IPS DF 6.9 (cell line): ENCODE results near the gene C18orf63.

Experiments
- DNase-seq: peaks from one replicate; pipeline ENCODE4 v3.0.0-alpha.2; 2013; ENCODE audit warnings: low read depth, low spot score
- H3K27ac ChIP-seq: one replicate; pipeline ENCODE4 v1.5.1; 2013; ENCODE audit warnings: low read length, control low read depth
- H3K27me3 ChIP-seq: 2 replicates; pipeline ENCODE4 v1.6.1; 2013; ENCODE audit warnings: mild to moderate bottlenecking, low read length; ENCODE audit not compliant: control insufficient read depth, insufficient read depth
- H3K36me3 ChIP-seq: 2 replicates; pipeline ENCODE4 v1.6.1; 2013; ENCODE audit warnings: low read length; ENCODE audit not compliant: control insufficient read depth, insufficient read depth
- H3K4me1 ChIP-seq: 2 replicates; pipeline ENCODE4 v1.6.1; 2013; ENCODE audit warnings: low read length; ENCODE audit not compliant: control insufficient read depth, insufficient read depth
- H3K4me3 ChIP-seq: 2 replicates; pipeline ENCODE4 v1.5.1; 2013; ENCODE audit warnings: mild to moderate bottlenecking, low read length
- H3K9me3 ChIP-seq: 2 replicates; pipeline ENCODE4 v1.6.1; 2013; ENCODE audit warnings: low read length, inconsistent platforms; ENCODE audit not compliant: control insufficient read depth, insufficient read depth
- WGBS: extraction: QIAGEN DNeasy Blood & Tissue Kit; methylation state at CpG from one replicate; pipeline ENCODE4 v1.1.7; 2013; ENCODE audit warnings: mixed read lengths, missing lambda C conversion rate; ENCODE audit not compliant: insufficient read length, insufficient coverage; 5-methylcytosine and 5-hydroxymethylcytosine counted together

C18orf63 gene

DNA sequence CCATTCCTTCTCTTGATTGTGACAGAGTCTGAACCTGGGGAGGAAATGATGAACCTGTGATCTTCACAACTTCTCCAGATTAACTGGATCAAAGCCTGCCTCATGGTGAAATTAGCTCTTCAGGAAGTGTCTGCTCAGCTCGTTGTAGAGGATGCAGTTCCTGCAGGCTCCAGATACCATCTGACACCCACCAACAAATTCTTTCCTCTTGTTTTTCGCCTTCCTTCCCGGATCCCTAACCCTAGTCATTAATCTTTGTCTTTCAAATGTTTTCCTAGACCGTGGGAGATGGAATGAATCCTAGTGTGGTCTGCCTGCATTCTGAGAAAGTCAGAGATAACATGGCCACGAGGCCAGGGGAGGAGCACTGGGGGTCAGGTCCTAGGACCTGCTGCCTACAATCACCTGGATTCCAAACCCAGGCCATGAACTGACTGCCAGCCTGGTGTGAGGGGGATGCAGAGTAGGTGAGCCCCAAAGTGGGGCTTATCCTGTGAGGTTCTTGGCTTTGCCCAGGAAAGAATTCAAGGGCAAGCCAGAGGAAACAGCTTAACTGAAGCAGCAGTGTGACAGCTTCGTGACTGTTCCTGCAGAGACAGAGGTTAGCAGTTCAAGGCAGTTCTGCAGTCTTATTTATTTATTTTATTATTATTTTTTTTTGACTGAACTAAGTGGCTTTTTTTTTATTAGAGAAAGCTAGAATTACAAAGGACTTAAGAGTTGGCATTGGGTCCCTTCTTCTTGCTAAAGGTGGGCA is 73.7 kb downstream of the C18orf63 start:
- no peaks in the 10 kb centered on the region for H3K36me3 ChIP-seq
- no peaks in the 10 kb centered on the region for H3K4me1 ChIP-seq
- H3K27me3 ChIP-seq: no peaks in the 10 kb centered on the region
- H3K27ac ChIP-seq: no peak overlapping the region
- WGBS: no CpG with 5 or more reads among the region's 6 CpGs
- no peak for DNase-seq
- H3K9me3 ChIP-seq: no peaks in the 10 kb centered on the region
- no peak overlapping the region for H3K4me3 ChIP-seq

DNA sequence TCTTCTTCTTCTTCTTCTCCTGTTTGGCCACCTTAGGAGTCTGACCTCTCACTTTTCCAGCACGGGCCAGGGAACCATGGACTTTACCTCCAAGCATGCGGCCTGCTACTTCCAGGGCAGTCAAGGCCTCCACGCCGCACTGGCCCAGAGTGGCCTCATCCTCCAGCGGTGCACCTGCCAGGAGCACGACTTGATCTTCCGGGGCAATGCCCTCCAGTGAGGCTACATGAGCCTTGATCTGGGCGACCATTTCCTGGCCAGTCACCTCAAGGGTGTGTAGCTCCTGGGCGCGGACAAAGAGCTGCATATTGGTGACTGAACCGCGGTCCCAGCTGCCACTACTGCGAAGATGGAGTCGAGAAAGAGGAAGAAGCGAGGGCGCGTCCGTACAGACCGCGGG is 74.4 kb downstream of the C18orf63 start:
- Histone ChIP-seq H3K27me3 (no peaks in the 10 kb centered on the region), H3K4me1 (no peaks in the 10 kb centered on the region), H3K9me3 (no peaks in the 10 kb centered on the region), H3K36me3 (no peaks in the 10 kb centered on the region), H3K27ac (no peak overlapping the region), H3K4me3 (no peak overlapping the region)
- no peak for DNase-seq
- WGBS: no CpG with 5 or more reads among the region's 20 CpGs

DNA sequence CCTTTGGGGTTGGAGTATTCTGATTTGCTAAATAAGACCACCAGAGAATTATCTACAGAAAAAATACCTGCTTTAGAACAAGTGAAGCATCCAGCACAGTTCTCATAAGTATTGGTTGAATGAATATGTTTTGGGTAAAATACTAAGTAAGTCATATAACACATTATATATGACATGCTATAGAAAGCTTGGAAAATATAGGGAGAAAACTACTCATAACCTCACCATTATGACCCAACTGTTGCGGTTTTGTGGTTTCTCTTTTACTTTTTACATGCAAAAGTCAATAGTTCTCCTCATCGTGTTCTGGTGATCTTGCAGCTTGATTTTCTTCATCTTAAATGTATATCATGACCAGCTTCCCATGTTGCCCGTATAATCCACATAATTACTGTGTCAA is 75.3 kb downstream of the C18orf63 start:
- DNase-seq: no peak
- WGBS: no CpG with 5 or more reads among the region's 3 CpGs
- H3K4me1 ChIP-seq: 0 out of 2 replicates have a peak, but pooled peaks cover 1% of the 10 kb centered on the region
- no peak overlapping the region for H3K27ac ChIP-seq
- H3K4me3 ChIP-seq: no peak overlapping the region
- H3K36me3 ChIP-seq: no peaks in the 10 kb centered on the region
- H3K27me3 ChIP-seq: no peaks in the 10 kb centered on the region
- no peaks in the 10 kb centered on the region for H3K9me3 ChIP-seq

DNA sequence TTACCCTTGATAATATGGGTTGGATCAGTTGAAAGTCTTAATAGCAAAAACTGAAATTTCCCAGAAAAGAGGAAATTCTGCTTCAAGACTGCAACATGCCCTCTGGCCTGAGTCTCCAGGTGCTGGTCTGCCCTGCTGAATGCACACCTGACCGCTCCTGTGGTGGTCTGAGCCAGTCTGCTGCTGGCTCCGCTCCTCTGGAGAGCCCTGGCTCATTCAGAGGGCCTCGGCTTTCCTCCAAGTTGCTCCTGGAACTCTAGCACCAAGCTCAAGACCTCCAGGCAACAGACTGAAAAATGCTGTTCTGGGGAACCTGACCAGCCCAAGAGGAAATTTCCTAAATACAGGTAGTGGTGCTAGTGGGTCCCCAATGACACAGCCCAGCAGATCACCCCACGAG is 76.7 kb downstream of the C18orf63 start:
- no CpG with 5 or more reads among the region's 4 CpGs for WGBS
- DNase-seq: no peak
- Histone ChIP-seq H3K4me3 (no peak overlapping the region; the same call in 1 of the 2 replicates), H3K27me3 (no peaks in the 10 kb centered on the region), H3K27ac (no peak overlapping the region), H3K9me3 (no peaks in the 10 kb centered on the region), H3K4me1 (0 out of 2 replicates have a peak, but pooled peaks cover 1% of the 10 kb centered on the region), H3K36me3 (no peaks in the 10 kb centered on the region)

DNA sequence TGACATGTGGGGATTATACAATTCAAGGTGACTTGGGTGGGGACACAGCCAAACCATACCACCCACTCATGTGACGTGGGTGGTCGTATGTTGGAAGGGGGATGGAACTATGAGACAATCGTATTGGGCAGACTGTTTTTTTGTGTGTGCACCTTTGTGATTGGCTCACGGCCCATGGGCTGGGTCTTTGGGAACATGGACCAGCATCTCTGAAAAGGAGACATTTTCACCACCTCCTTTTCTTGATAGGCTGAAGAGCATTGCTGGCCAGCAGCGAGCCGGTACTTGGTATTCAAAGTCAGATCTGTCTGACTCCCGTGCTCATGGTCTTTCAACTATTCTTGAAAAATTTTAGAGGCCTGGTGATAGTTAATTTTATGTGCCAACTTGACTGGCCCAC is 79.4 kb downstream of the C18orf63 start:
- Histone ChIP-seq H3K36me3 (no peaks in the 10 kb centered on the region), H3K4me3 (no peak overlapping the region), H3K9me3 (no peaks in the 10 kb centered on the region), H3K27ac (no peak overlapping the region), H3K27me3 (no peaks in the 10 kb centered on the region), H3K4me1 (0 out of 2 replicates have a peak, but pooled peaks cover 1% of the 10 kb centered on the region)
- no CpG with 5 or more reads among the region's 7 CpGs for WGBS
- no peak for DNase-seq

DNA sequence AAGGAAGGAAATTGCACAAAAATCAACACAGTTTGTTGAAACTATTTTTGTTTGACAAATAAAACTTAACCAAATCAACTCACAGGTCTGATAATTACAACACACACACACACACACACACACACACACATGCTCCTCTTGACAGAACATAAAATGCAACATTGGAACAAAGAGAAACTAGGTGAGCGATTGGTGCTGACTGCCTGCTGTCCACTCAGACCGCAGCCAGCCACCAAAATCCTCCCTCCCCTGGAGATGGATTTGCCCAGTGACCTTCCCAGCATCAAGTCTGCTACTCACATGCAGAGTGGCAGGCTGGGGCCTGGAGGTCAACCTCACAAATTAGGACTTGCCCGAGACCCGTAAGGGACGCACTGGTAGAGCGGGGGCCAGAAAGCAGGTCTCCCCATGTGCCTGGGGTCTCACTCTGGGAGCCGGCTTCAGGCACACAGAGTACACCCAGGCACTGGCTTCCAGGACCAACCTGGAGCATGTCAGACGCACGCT is 80.1 kb downstream of the C18orf63 start:
- no peaks in the 10 kb centered on the region for H3K36me3 ChIP-seq
- no peak for DNase-seq
- H3K9me3 ChIP-seq: no peaks in the 10 kb centered on the region
- H3K4me3 ChIP-seq: no peak overlapping the region
- H3K4me1 ChIP-seq: 0 out of 2 replicates have a peak, but pooled peaks cover 1% of the 10 kb centered on the region
- WGBS: no CpG with 5 or more reads among the region's 9 CpGs
- H3K27ac ChIP-seq: no peak overlapping the region
- H3K27me3 ChIP-seq: no peaks in the 10 kb centered on the region

DNA sequence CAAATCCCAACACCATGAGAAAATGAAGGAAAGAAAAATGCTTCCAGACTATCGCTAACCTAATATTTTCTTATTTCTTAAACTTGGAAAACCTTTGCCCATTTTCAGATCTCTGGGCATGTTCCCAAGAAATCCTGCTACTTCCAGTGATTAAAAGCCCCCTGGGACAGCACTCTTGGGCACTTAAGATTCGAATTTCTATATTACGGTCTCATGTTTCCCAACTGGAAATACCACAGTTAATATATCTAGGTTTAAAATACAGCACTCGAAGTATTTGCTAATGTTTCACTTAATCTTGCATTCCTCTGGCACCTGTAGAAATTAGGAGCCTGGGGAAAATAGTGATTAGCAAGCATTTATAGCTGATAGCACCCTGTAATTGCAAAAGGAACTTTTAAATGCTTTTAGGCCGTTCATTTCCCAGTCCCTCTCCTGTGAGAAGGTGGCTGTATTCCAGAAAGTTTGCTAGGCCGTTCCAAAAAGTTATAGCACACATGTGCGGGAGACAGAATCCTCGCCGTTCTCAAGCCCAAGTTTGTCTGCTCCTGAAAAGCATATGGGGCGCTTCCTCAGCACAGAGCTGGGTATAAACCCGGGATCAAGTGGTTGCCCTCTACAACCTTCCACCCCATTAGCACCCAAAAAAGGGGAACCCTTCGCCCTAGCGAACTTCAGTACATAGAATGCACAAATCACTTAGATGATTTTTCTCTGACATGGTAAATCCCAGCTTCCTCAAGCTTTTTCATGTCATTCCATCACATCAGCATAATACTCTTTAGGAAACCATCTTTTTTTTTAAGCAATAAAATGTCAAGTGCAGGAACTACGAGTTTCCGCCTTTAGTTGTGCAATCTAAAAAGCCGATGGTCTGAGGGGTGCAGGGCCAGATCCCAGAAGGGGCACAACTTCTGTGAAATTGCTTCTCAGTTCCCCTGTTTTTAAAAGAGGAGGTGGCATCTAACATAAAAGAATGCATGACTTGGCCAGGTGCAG is 80.8 kb downstream of the C18orf63 start:
- H3K27ac ChIP-seq: no peak overlapping the region

DNA sequence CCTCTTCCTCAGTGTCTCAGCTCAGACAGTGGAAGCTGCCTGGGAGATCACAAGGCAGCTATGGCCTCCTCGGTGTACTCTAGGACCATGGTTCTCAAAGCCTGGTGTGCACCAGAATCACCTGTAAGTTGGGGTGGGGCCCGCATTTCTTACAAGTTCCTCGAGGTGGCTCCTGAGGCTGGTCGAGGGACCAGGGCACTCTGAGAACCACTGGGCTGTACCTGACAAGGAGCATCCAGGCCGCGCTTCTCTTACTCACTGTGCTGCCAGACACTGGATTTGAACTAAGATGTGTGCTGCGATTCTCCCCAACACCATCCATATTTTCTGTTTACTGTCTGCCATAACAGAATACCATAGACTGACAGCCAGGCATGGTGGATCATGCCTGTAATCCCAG is 81.9 kb downstream of the C18orf63 start:
- Histone ChIP-seq H3K4me3 (no peak overlapping the region), H3K27ac (no peak overlapping the region), H3K9me3 (no peaks in the 10 kb centered on the region), H3K4me1 (0 out of 2 replicates have a peak, but pooled peaks cover 1% of the 10 kb centered on the region), H3K36me3 (no peaks in the 10 kb centered on the region), H3K27me3 (no peaks in the 10 kb centered on the region)
- no peak for DNase-seq
- WGBS: no CpG with 5 or more reads among the region's 7 CpGs

More for the DNA sequence above, 80.8 kb downstream of the C18orf63 start:
- no peaks in the 10 kb centered on the region for H3K27me3 ChIP-seq
- 0 out of 2 replicates have a peak, but pooled peaks cover 1% of the 10 kb centered on the region for H3K4me1 ChIP-seq
- WGBS: no CpG with 5 or more reads among the region's 16 CpGs
- no peak for DNase-seq
- H3K9me3 ChIP-seq: no peaks in the 10 kb centered on the region
- no peak overlapping the region for H3K4me3 ChIP-seq
- no peaks in the 10 kb centered on the region for H3K36me3 ChIP-seq

DNA sequence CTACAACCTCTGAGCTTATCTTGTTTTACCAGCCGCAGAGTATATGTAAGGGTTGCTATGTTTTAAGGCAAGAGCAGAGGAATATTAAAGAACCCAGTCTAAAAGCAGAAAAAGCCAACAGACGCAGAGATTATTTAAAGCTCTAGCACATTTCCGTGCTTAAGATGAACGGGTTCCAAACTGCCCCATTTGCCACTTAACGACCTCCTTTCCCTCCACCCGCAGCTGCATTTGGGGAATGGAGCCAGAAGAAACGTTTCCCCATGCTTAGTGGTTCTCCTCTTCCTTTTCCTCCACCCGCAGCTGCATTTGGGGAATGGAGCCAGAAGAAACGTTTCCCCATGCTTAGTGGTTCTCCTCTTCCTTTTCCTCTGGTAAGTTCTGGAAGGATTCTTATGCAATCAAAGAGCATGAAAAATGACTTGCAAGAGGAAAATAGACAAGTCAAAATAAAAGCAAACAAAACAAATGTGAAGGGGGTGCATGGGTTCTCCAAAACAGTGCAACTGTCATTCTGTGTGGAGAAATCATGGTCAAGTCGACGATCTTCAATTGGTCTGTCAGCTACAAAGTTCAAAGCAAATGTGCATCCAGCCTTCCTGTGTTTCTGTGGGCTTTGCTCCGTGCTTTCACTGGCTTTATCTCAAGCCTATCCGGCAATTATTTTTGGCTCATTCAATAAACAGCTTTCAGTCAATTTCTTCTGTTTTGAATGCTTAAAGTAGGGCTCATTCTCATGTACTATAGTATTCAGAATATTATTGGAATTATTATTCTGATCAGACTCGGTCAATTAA is 83.7 kb downstream of the C18orf63 start:
- Histone ChIP-seq H3K4me1 (0 out of 2 replicates have a peak, but pooled peaks cover 1% of the 10 kb centered on the region), H3K9me3 (no peaks in the 10 kb centered on the region), H3K4me3 (no peak overlapping the region), H3K27ac (no peak overlapping the region), H3K27me3 (no peaks in the 10 kb centered on the region), H3K36me3 (no peaks in the 10 kb centered on the region)
- no peak for DNase-seq
- no CpG with 5 or more reads among the region's 14 CpGs for WGBS
